KMS-11 (cell line): ENCODE data around the gene TMPRSS13.

Source experiments
- H2AFZ ChIP-seq: fragments of 200-600 bp; sonication (generic); 2 replicates; pipeline ENCODE4 v1.6.1; 2016; ENCODE audit warnings: antibody characterized with exemption, mixed run types, low read depth
- H3K27ac ChIP-seq: fragments of 200-600 bp; sonication (generic); 2 replicates; pipeline ENCODE4 v1.6.1; 2016; ENCODE audit warnings: mild to moderate bottlenecking, mixed run types
- H3K27me3 ChIP-seq: fragments of 200-600 bp; sonication (generic); 2 replicates; pipeline ENCODE4 v1.6.1; 2017; ENCODE audit warnings: mild to moderate bottlenecking, low read depth, mixed run types, moderate library complexity; ENCODE audit not compliant: insufficient read depth
- H3K36me3 ChIP-seq: fragments of 200-600 bp; sonication (generic); 2 replicates; pipeline ENCODE4 v1.6.1; 2017; ENCODE audit warnings: mild to moderate bottlenecking, mixed run types; ENCODE audit not compliant: insufficient read depth
- H3K4me1 ChIP-seq: fragments of 200-600 bp; sonication (generic); 2 replicates; pipeline ENCODE4 v1.6.1; 2016; ENCODE audit warnings: mild to moderate bottlenecking, low read depth, mixed run types; ENCODE audit not compliant: poor library complexity, severe bottlenecking
- H3K4me2 ChIP-seq: fragments of 200-600 bp; sonication (generic); 2 replicates; pipeline ENCODE4 v1.7.0; 2016; ENCODE audit warnings: mild to moderate bottlenecking, mixed run types
- H3K4me3 ChIP-seq: fragments of 200-600 bp; sonication (generic); IDR thresholded peaks from 2 replicates; pipeline ENCODE4 v1.6.1; 2017; ENCODE audit warnings: low read depth, low read length, mixed read lengths; ENCODE audit not compliant: insufficient read depth
- H3K79me2 ChIP-seq: fragments of 200-600 bp; sonication (generic); 2 replicates; pipeline ENCODE4 v1.6.1; 2016; ENCODE audit warnings: low read depth, mixed run types; ENCODE audit not compliant: insufficient read depth
- H3K9ac ChIP-seq: fragments of 200-600 bp; sonication (generic); 2 replicates; pipeline ENCODE4 v1.6.1; 2016; ENCODE audit warnings: mild to moderate bottlenecking, mixed run types
- H4K20me1 ChIP-seq: fragments of 200-600 bp; sonication (generic); 2 replicates; pipeline ENCODE4 v1.6.1; 2016; ENCODE audit warnings: mild to moderate bottlenecking, mixed run types; ENCODE audit not compliant: insufficient read depth
- CTCF ChIP-seq: fragments of 200-600 bp; sonication (generic); conservative IDR thresholded peaks from 2 replicates; pipeline ENCODE4 v1.6.1; 2017; ENCODE audit warnings: low read depth, mild to moderate bottlenecking, antibody characterized with exemption, low read length, moderate library complexity, mixed read lengths

TMPRSS13 gene

GRCh38 chr11:117961896-117962295 is 32.7 kb upstream of the TMPRSS13 start:
- Histone ChIP-seq H3K9ac (no peak overlapping the region), H3K4me2 (no peak overlapping the region), H3K4me3 (no peak overlapping the region), H2AFZ (no peak overlapping the region), H4K20me1 (no peaks in the 10 kb centered on the region), H3K79me2 (no peaks in the 10 kb centered on the region), H3K27ac (no peak overlapping the region), H3K36me3 (no peaks in the 10 kb centered on the region), H3K4me1 (no peaks in the 10 kb centered on the region), H3K27me3 (no peaks in the 10 kb centered on the region)
- no peak for TF ChIP-seq CTCF

DNA sequence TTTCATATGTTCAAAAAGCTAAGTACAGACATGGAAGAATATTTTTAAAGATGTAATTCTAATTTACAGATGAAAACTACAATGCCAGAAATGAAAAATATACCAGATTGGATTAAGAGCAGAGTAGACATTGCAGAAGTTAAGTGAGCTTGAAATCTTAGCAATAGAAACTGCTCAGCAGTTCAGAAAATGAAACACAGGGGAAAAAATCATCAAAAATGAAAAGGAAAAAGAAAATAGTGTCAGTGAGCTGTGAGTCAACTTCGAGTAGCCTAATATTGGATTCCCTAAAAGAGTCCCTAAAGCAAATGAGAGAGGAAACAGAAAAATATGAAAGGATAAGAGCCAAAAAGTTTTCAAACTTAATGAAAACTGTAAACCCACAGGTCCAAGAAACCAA is 31.2 kb upstream of the TMPRSS13 start:
- Histone ChIP-seq H3K4me3 (no peak overlapping the region), H3K36me3 (no peaks in the 10 kb centered on the region), H2AFZ (no peak overlapping the region), H3K4me1 (no peaks in the 10 kb centered on the region), H3K27me3 (no peaks in the 10 kb centered on the region), H3K27ac (no peak overlapping the region), H4K20me1 (no peaks in the 10 kb centered on the region), H3K4me2 (no peak overlapping the region), H3K9ac (no peak overlapping the region), H3K79me2 (no peaks in the 10 kb centered on the region)
- TF ChIP-seq CTCF, result no peak

DNA sequence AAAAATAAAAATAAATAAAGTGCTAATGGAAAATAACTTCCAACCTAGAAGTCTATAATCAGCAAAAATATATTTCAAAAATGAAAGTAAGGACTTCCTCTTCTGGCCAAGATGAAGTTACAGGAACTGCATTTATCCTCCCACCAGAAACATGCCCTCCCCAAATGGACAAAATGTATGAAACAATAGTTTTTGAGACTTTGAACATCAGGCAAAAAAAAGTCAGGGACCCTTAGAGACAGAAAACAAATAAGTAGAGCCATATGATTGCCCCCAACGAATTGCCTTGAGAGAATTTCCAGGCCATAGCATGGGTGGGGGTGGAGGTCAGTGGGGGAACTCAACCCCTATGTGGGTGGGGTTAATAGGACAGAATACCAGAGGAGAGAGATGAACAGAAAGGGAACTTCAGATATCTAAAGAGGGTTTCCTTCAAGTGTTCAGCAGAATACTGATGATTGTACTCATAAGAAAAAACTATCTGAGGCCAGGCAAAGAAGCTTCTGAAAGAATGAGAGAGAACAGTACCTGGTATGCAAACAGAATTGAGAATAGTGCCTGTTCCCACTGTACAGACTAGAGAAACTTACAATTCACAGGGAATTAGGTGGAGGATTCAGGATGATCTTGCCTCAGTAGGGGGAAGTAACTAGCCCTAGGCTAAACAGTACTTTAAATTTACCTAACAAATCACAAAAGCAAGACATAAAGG is 30.4 kb upstream of the TMPRSS13 start:
- TF ChIP-seq CTCF, result no peak
- no peaks in the 10 kb centered on the region for H3K36me3 ChIP-seq
- no peak overlapping the region for H3K9ac ChIP-seq
- H3K27me3 ChIP-seq, result no peaks in the 10 kb centered on the region
- no peak overlapping the region for H2AFZ ChIP-seq
- no peaks in the 10 kb centered on the region for H4K20me1 ChIP-seq
- H3K27ac ChIP-seq, result no peak overlapping the region
- H3K4me3 ChIP-seq, result no peak overlapping the region
- H3K79me2 ChIP-seq, result no peaks in the 10 kb centered on the region
- H3K4me1 ChIP-seq, result no peaks in the 10 kb centered on the region
- no peak overlapping the region for H3K4me2 ChIP-seq

DNA sequence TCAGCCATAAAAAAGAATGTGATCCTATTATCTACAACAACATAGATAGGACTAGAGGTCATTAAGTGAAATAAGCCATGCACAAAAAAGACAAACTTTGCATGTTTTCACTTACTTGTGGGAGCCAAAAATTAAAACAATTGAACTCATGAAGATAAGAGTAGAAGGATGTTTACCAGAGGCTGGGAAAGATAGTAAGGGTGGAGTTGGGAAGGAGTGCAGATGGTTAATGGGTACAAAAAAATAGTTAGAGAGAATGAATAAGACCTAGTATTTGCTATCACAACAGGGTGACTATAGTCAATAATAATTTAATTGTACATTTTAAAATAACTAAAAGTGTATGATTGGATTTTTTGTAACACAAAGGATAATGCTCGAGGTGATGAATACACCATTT is 29.7 kb upstream of the TMPRSS13 start:
- Histone ChIP-seq H3K79me2 (no peaks in the 10 kb centered on the region), H3K27ac (no peak overlapping the region), H2AFZ (no peak overlapping the region), H3K4me2 (no peak overlapping the region), H3K4me3 (no peak overlapping the region), H3K36me3 (no peaks in the 10 kb centered on the region), H3K4me1 (no peaks in the 10 kb centered on the region), H3K9ac (no peak overlapping the region), H3K27me3 (no peaks in the 10 kb centered on the region), H4K20me1 (no peaks in the 10 kb centered on the region)
- TF ChIP-seq CTCF, result no peak
